Trophoblast cell (in vitro differentiated cells and primary cell): ENCODE measurements around the gene KRTAP4-11.
"Not testable (repeated sequence)": the region's sequence is repeated elsewhere in the genome, so short reads cannot be mapped to it uniquely, and the experiment has no call there.

ENCODE experiments used
- DNase-seq, 2 donors: peaks; one replicate each; pipeline ENCODE4 v3.0.0-alpha.2; 2016
- H2AFZ ChIP-seq: 2 replicates; pipeline ENCODE4 v1.6.1; 2013; ENCODE audit warnings: low read length, moderate library complexity, mild to moderate bottlenecking; ENCODE audit not compliant: insufficient read depth, poor library complexity
- H2AK5ac ChIP-seq: 2 replicates; pipeline ENCODE4 v1.6.1; 2013; ENCODE audit warnings: mild to moderate bottlenecking, low read length
- H2BK120ac ChIP-seq: 2 replicates; pipeline ENCODE4 v1.6.1; 2013; ENCODE audit warnings: low read length, mild to moderate bottlenecking, moderate library complexity; ENCODE audit not compliant: insufficient read depth, poor library complexity
- H2BK12ac ChIP-seq: 2 replicates; pipeline ENCODE4 v1.6.1; 2013; ENCODE audit warnings: mild to moderate bottlenecking, low read length, moderate library complexity
- H2BK5ac ChIP-seq: 2 replicates; pipeline ENCODE4 v1.6.1; 2013; ENCODE audit warnings: low read length, low read depth, moderate library complexity, mild to moderate bottlenecking; ENCODE audit not compliant: poor library complexity
- H3K14ac ChIP-seq: 2 replicates; pipeline ENCODE4 v1.6.1; 2013; ENCODE audit warnings: mild to moderate bottlenecking, low read length
- H3K18ac ChIP-seq: 2 replicates; pipeline ENCODE4 v1.6.1; 2013; ENCODE audit warnings: mild to moderate bottlenecking, low read length
- H3K23ac ChIP-seq: 2 replicates; pipeline ENCODE4 v1.6.1; 2013; ENCODE audit warnings: low read length
- H3K27ac ChIP-seq: 2 replicates; pipeline ENCODE4 v1.5.1; 2013; ENCODE audit warnings: low read depth, mild to moderate bottlenecking, inconsistent platforms, low read length, moderate library complexity
- H3K27me3 ChIP-seq: 2 replicates; pipeline ENCODE4 v1.6.1; 2013; ENCODE audit warnings: inconsistent platforms, mild to moderate bottlenecking, low read length, moderate library complexity; ENCODE audit not compliant: insufficient read depth
- H3K36me3 ChIP-seq, 2 experiments: 1 replicate in 1 of 2; 2 replicates in 1 of 2; pipeline ENCODE4 v1.6.1; 2013; ENCODE audit warnings: low read length in 2 of 2, mild to moderate bottlenecking in 2 of 2, moderate library complexity in 1 of 2; ENCODE audit not compliant: insufficient read depth in 2 of 2, control insufficient read depth in 1 of 2
- H3K4ac ChIP-seq: 2 replicates; pipeline ENCODE4 v1.6.1; 2013; ENCODE audit warnings: low read depth, mild to moderate bottlenecking, low read length, moderate library complexity
- H3K4me1 ChIP-seq, 2 experiments: 1 replicate in 1 of 2; 2 replicates in 1 of 2; pipeline ENCODE4 v1.6.1; 2013; ENCODE audit warnings: low read length in 2 of 2, mild to moderate bottlenecking in 2 of 2, moderate library complexity in 1 of 2; ENCODE audit not compliant: insufficient read depth in 2 of 2, control insufficient read depth in 1 of 2
- H3K4me2 ChIP-seq: 2 replicates; pipeline ENCODE4 v1.6.1; 2013; ENCODE audit warnings: inconsistent platforms, mild to moderate bottlenecking, low read length, moderate library complexity
- H3K4me3 ChIP-seq: 2 replicates; pipeline ENCODE4 v1.5.1; 2013; ENCODE audit warnings: mild to moderate bottlenecking, low read depth, low read length, inconsistent platforms
- H3K79me1 ChIP-seq: one replicate; pipeline ENCODE4 v1.6.1; 2013; ENCODE audit warnings: low read length
- H3K79me2 ChIP-seq: 2 replicates; pipeline ENCODE4 v1.6.1; 2013; ENCODE audit warnings: low read length, mild to moderate bottlenecking; ENCODE audit not compliant: control insufficient read depth, insufficient read depth, poor library complexity
- H3K9ac ChIP-seq: 2 replicates; pipeline ENCODE4 v1.6.1; 2013; ENCODE audit warnings: mild to moderate bottlenecking, low read length
- H3K9me3 ChIP-seq: 2 replicates; pipeline ENCODE4 v1.6.1; 2013; ENCODE audit warnings: low read depth, mild to moderate bottlenecking, control low read depth, inconsistent platforms, low read length; ENCODE audit not compliant: insufficient read depth
- H4K12ac ChIP-seq: 2 replicates; pipeline ENCODE4 v1.6.1; 2013; ENCODE audit warnings: low read depth, mild to moderate bottlenecking, low read length, moderate library complexity
- H4K8ac ChIP-seq: 2 replicates; pipeline ENCODE4 v1.6.1; 2013; ENCODE audit warnings: low read depth, mild to moderate bottlenecking, low read length, moderate library complexity
- H4K91ac ChIP-seq: one replicate; pipeline ENCODE4 v1.6.1; 2013; ENCODE audit warnings: low read depth, mild to moderate bottlenecking, low read length, moderate library complexity
- WGBS: extraction: QIAGEN DNeasy Blood & Tissue Kit; methylation state at CpG from one replicate; pipeline ENCODE4 v1.1.7; 2013; ENCODE audit warnings: missing lambda C conversion rate; ENCODE audit not compliant: insufficient read length, insufficient coverage; ENCODE audit errors: extremely low coverage; 5-methylcytosine and 5-hydroxymethylcytosine counted together

KRTAP4-11 gene

GRCh38 chr17:41083427-41083826 lies 34.7 kb downstream of the KRTAP4-11 start:
- not testable (repeated sequence) for H2BK12ac ChIP-seq, H3K18ac ChIP-seq, H4K91ac ChIP-seq, H3K4me3 ChIP-seq, H3K14ac ChIP-seq, H2AFZ ChIP-seq, H3K27ac ChIP-seq, H2BK120ac ChIP-seq, H3K9ac ChIP-seq, H3K4me1 ChIP-seq, H2BK5ac ChIP-seq, H3K79me2 ChIP-seq, H3K27me3 ChIP-seq, H4K12ac ChIP-seq, H3K4me2 ChIP-seq, H3K36me3 ChIP-seq, H3K9me3 ChIP-seq, H3K23ac ChIP-seq, H4K8ac ChIP-seq, H3K79me1 ChIP-seq, H2AK5ac ChIP-seq, H3K4ac ChIP-seq
- whole genome bisulfite sequencing, result no CpG with 5 or more reads among the region's 2 CpGs
- DNase-seq, result peak in 1 of 2 donors; percentile 44

- no peak overlapping the region for H2BK5ac ChIP-seq
- no peaks in the 10 kb centered on the region for H3K79me1 ChIP-seq
- no peak overlapping the region for H3K18ac ChIP-seq
- H3K4me2 ChIP-seq, result no peak overlapping the region
- no peaks in the 10 kb centered on the region for H3K36me3 ChIP-seq
- no peaks in the 10 kb centered on the region for H3K79me2 ChIP-seq
- no peak overlapping the region for H4K8ac ChIP-seq
- no CpG with 5 or more reads among the region's 4 CpGs for WGBS
- no peak overlapping the region for H3K9ac ChIP-seq
- H3K4me3 ChIP-seq, result no peak overlapping the region
- H3K9me3 ChIP-seq, result no peaks in the 10 kb centered on the region
- H3K23ac ChIP-seq, result no peak overlapping the region
- no peak overlapping the region for H2BK120ac ChIP-seq
- no peak overlapping the region for H4K12ac ChIP-seq
- H2AK5ac ChIP-seq, result no peak overlapping the region
- H3K4me1 ChIP-seq, result no peaks in the 10 kb centered on the region
- H2AFZ ChIP-seq, result no peak overlapping the region
- no peak overlapping the region for H3K14ac ChIP-seq
- no peak overlapping the region for H2BK12ac ChIP-seq
- H3K27me3 ChIP-seq, result no peaks in the 10 kb centered on the region
- H4K91ac ChIP-seq, result no peak overlapping the region
- H3K4ac ChIP-seq, result no peak overlapping the region
- peak; percentile 38 to 70 for DNase-seq
- no peak overlapping the region for H3K27ac ChIP-seq
Observed at GRCh38 chr17:41082626-41083025, 35.5 kb downstream of the KRTAP4-11 start.

GRCh38 chr17:41076788-41077187 lies 41.4 kb downstream of the KRTAP4-11 start:
- Histone ChIP-seq H3K9me3 (no peaks in the 10 kb centered on the region), H2BK5ac (no peak overlapping the region), H4K8ac (no peak overlapping the region), H3K27me3 (no peaks in the 10 kb centered on the region), H2BK120ac (no peak overlapping the region), H3K23ac (no peak overlapping the region), H3K27ac (no peak overlapping the region), H4K91ac (no peak overlapping the region), H3K79me2 (no peaks in the 10 kb centered on the region), H3K14ac (no peak overlapping the region), H4K12ac (no peak overlapping the region), H3K18ac (no peak overlapping the region), H3K36me3 (no peaks in the 10 kb centered on the region), H2BK12ac (no peak overlapping the region), H3K4me2 (no peak overlapping the region), H2AFZ (no peak overlapping the region), H3K9ac (no peak overlapping the region), H2AK5ac (no peak overlapping the region), H3K79me1 (no peaks in the 10 kb centered on the region), H3K4me3 (no peak overlapping the region), H3K4me1 (no peaks in the 10 kb centered on the region), H3K4ac (no peak overlapping the region)
- DNase-seq, result no peak

- H3K79me2 ChIP-seq, result no peaks in the 10 kb centered on the region
- no peak overlapping the region for H3K18ac ChIP-seq
- H2BK120ac ChIP-seq, result no peak overlapping the region
- no peaks in the 10 kb centered on the region for H3K79me1 ChIP-seq
- no peaks in the 10 kb centered on the region for H3K36me3 ChIP-seq
- H3K4me2 ChIP-seq, result no peak overlapping the region
- no peak overlapping the region for H3K4ac ChIP-seq
- no peak overlapping the region for H2BK5ac ChIP-seq
- H4K12ac ChIP-seq, result no peak overlapping the region
- H3K23ac ChIP-seq, result no peak overlapping the region
- DNase-seq, result no peak
- no peaks in the 10 kb centered on the region for H3K4me1 ChIP-seq
- H3K27me3 ChIP-seq, result no peaks in the 10 kb centered on the region
- H3K9me3 ChIP-seq, result no peaks in the 10 kb centered on the region
- H3K9ac ChIP-seq, result no peak overlapping the region
- no peak overlapping the region for H3K27ac ChIP-seq
- no CpG with 5 or more reads among the region's 2 CpGs for WGBS
- no peak overlapping the region for H3K4me3 ChIP-seq
- H4K91ac ChIP-seq, result no peak overlapping the region
- H4K8ac ChIP-seq, result no peak overlapping the region
- no peak overlapping the region for H2BK12ac ChIP-seq
- no peak overlapping the region for H3K14ac ChIP-seq
- no peak overlapping the region for H2AFZ ChIP-seq
- H2AK5ac ChIP-seq, result no peak overlapping the region
Observed at GRCh38 chr17:41073676-41074075, 44.5 kb downstream of the KRTAP4-11 start.
